PC-9 (cell line): ENCODE results near the gene FBH1.

Experiments used
- EZH2 ChIP-seq: fragments of 200-600 bp; sonication (generic); IDR thresholded peaks from 2 replicates; pipeline ENCODE4 v1.8.0; 2017; ENCODE audit warnings: antibody characterized with exemption, low read depth
- TF ChIP-seq, protein P1 (sequence below): fragments of 200-600 bp; sonication (generic); conservative IDR thresholded peaks from 2 replicates; pipeline ENCODE4 v1.6.1; 2017; ENCODE audit warnings: mixed run types, antibody characterized with exemption, mild to moderate bottlenecking, moderate library complexity

DNA sequence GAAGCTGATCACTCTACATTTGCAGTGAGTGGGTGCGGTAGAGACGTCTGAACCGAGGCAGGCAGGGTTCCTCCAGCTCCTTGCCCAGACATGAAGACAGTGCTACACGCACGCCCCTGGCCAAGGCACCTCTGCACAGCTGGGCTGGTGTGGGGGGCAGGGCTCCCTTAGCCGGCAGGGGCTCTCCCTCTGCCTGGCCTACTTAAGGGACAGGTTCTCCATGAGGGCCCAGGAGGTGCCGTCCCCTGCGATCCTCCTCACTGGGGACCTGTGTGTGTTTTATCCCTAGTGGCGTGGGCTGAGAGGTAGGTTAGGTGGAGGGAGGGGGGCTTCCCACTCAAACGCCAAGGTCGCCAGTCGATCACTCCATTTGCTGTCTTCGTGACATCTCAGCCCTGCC lies 52.0 kb downstream of the FBH1 start:
- TF ChIP-seq, protein P1, sequence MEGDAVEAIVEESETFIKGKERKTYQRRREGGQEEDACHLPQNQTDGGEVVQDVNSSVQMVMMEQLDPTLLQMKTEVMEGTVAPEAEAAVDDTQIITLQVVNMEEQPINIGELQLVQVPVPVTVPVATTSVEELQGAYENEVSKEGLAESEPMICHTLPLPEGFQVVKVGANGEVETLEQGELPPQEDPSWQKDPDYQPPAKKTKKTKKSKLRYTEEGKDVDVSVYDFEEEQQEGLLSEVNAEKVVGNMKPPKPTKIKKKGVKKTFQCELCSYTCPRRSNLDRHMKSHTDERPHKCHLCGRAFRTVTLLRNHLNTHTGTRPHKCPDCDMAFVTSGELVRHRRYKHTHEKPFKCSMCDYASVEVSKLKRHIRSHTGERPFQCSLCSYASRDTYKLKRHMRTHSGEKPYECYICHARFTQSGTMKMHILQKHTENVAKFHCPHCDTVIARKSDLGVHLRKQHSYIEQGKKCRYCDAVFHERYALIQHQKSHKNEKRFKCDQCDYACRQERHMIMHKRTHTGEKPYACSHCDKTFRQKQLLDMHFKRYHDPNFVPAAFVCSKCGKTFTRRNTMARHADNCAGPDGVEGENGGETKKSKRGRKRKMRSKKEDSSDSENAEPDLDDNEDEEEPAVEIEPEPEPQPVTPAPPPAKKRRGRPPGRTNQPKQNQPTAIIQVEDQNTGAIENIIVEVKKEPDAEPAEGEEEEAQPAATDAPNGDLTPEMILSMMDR: no peak
- TF ChIP-seq EZH2: no peak
